ENCODE data around the gene RAB11FIP3. TPM values are rescaled to one million over a fixed set of nuclear protein-coding genes. Genes with fewer than 3 reads are reported as not detected.
A peak's percentile ranks its signal among the peaks of the same experiment; 100 is the strongest.
"Not testable (repeated sequence)": the region's sequence is repeated elsewhere in the genome, so short reads cannot be mapped to it uniquely, and the experiment has no call there.

Gene RAB11FIP3
- total and polyA plus RNA-seq, 10 donors = 12.3 to 52.7 (median 35.5) TPM

GRCh38 chr16:411576-412265 lies 13.7 kb upstream of the RAB11FIP3 start:
- intact Hi-C loops (cut with DNase I; ENCODE audit: low total_unique reads) = no loop called here
- H3K36me3 ChIP-seq = peaks cover 0 to 32% (median 0%) of the 10 kb centered on the region in 6 donors
- no peak overlapping the region for H3K27ac ChIP-seq
- no peak for DNase-seq
- H3K27me3 ChIP-seq (replicated peaks in 1 of 7) = no peaks in the 10 kb centered on the region
- no peak for TF ChIP-seq CTCF (IDR thresholded peaks at IDR 0.05 in 8 of 11, conservative IDR thresholded peaks at IDR 0.05 in 3 of 11)
- no peak for TF ChIP-seq POLR2A (IDR thresholded peaks at IDR 0.05)
- TF ChIP-seq POLR2AphosphoS5 (IDR thresholded peaks at IDR 0.05) = no peak
- 93 to 96% (median 95%) methylated on average over 14 to 26 of the region's 26 CpGs for WGBS, 5 donors
- no peaks in the 10 kb centered on the region for H3K9me3 ChIP-seq
- H3K4me3 ChIP-seq = no peak overlapping the region
- H3K4me1 ChIP-seq = no peaks in the 10 kb centered on the region

- Histone ChIP-seq H3K4me1 (no peaks in the 10 kb centered on the region), H3K9me3 (no peaks in the 10 kb centered on the region), H3K4me3 (no peak overlapping the region), H3K27ac (no peak overlapping the region), H3K36me3 (peaks cover 0 to 28% (median 0%) of the 10 kb centered on the region in 6 donors), H3K27me3 (replicated peaks in 1 of 7) (no peaks in the 10 kb centered on the region)
- 85 to 96% (median 89%) methylated on average over 18 to 21 of the region's 21 CpGs for WGBS, 5 donors
- intact Hi-C loops (cut with DNase I; ENCODE audit: low total_unique reads) = no loop called here
- TF ChIP-seq POLR2A (IDR thresholded peaks at IDR 0.05) (no peak), POLR2AphosphoS5 (IDR thresholded peaks at IDR 0.05) (no peak), CTCF (IDR thresholded peaks at IDR 0.05 in 8 of 11, conservative IDR thresholded peaks at IDR 0.05 in 3 of 11) (no peak)
- DNase-seq = no peak
Measured at GRCh38 chr16:414395-415169, 10.9 kb upstream of the RAB11FIP3 start.

GRCh38 chr16:415170-415498 lies 10.3 kb upstream of the RAB11FIP3 start:
- H3K36me3 ChIP-seq = peaks cover 0 to 25% (median 0%) of the 10 kb centered on the region in 6 donors
- intact Hi-C loops (cut with DNase I; ENCODE audit: low total_unique reads); H3K4me3 ChIP-seq; H3K4me1 ChIP-seq; H3K27me3 ChIP-seq (replicated peaks in 1 of 7); H3K9me3 ChIP-seq; H3K27ac ChIP-seq; DNase-seq: not testable (repeated sequence)
- WGBS, 5 donors = 85 to 98% (median 91%) methylated on average over 3 of the region's 3 CpGs

GRCh38 chr16:422179-422578 lies 3.3 kb upstream of the RAB11FIP3 start:
- H3K27ac ChIP-seq, H3K9me3 ChIP-seq, H3K36me3 ChIP-seq, DNase-seq, H3K4me3 ChIP-seq: not testable (repeated sequence)
- H3K27me3 ChIP-seq (replicated peaks in 1 of 7) = peaks cover 0 to 14% (median 0%) of the 10 kb centered on the region in 7 donors
- peaks cover 6 to 27% (median 25%) of the 10 kb centered on the region in 6 donors for H3K4me1 ChIP-seq
- WGBS, 5 donors = 92 to 97% (median 94%) methylated on average over 13 of the region's 13 CpGs
- intact Hi-C loops (cut with DNase I; ENCODE audit: low total_unique reads) = loop anchor here (10.0 kb wide), 1 partner anchor 63 kb away; no protein-coding TSS in a partner anchor

- Histone ChIP-seq H3K4me1 (peaks cover 6 to 45% (median 33%) of the 10 kb centered on the region in 6 donors), H3K36me3 (no peaks in the 10 kb centered on the region), H3K4me3 (peak overlapping the region in 4 of 8 donors; percentile 60 to 87 (median 72)), H3K27ac (peak overlapping the region in 7 of 8 donors; percentile 80 to 96 (median 91)), H3K9me3 (no peaks in the 10 kb centered on the region), H3K27me3 (replicated peaks in 1 of 7) (peaks cover 0 to 14% (median 0%) of the 10 kb centered on the region in 7 donors)
- TF ChIP-seq POLR2A (IDR thresholded peaks at IDR 0.05) (no peak), POLR2AphosphoS5 (IDR thresholded peaks at IDR 0.05) (peak in 1 of 3 donors; percentile 53)
- no peak for DNase-seq
- intact Hi-C loops (cut with DNase I; ENCODE audit: low total_unique reads) = loop anchor here (10.0 kb wide), 1 partner anchor 61 kb away; no protein-coding TSS in a partner anchor
- WGBS, 5 donors = 58 to 78% (median 59%) methylated on average over 20 of the region's 20 CpGs
Measured at GRCh38 chr16:424033-424622, 1.3 kb upstream of the RAB11FIP3 start.

All from spleen (tissue), 11 donors.